GM12891 (cell line): ENCODE measurements around the gene HSD17B12.

Source experiments
- DNase-seq: peaks from one replicate; pipeline ENCODE4 v3.0.0; 2011; ENCODE audit warnings: low spot score; ENCODE audit not compliant: insufficient read length
- FAIRE-seq: peaks from 2 replicates; lab custom pipeline; 2011; peaks lifted over from hg19 to GRCh38; lab: Jason Lieb, UNC
- PAX5 ChIP-seq: IDR thresholded peaks from 2 replicates; pipeline ENCODE4 v1.6.1; 2011; ENCODE audit warnings: low read length, moderate library complexity, mild to moderate bottlenecking; ENCODE audit not compliant: insufficient read depth, severe bottlenecking
- POLR2A ChIP-seq: IDR thresholded peaks from 2 replicates; pipeline ENCODE4 v1.6.1; 2011; ENCODE audit warnings: low read depth, low read length, control low read depth
- POLR2AphosphoS5 ChIP-seq: IDR thresholded peaks from 2 replicates; pipeline ENCODE4 v1.6.1; 2011; ENCODE audit warnings: low read depth, low read length, control low read depth
- POU2F2 ChIP-seq: IDR thresholded peaks from 2 replicates; pipeline ENCODE4 v1.6.1; 2011; ENCODE audit warnings: low read depth, mild to moderate bottlenecking, control low read depth, low read length, moderate library complexity
- SPI1 ChIP-seq: IDR thresholded peaks from 2 replicates; pipeline ENCODE4 v1.6.1; 2011; ENCODE audit warnings: low read depth, low read length, control low read depth
- TAF1 ChIP-seq: IDR thresholded peaks from 2 replicates; pipeline ENCODE4 v1.6.1; 2011; ENCODE audit warnings: low read depth, low read length, control low read depth

The HSD17B12 gene

DNA sequence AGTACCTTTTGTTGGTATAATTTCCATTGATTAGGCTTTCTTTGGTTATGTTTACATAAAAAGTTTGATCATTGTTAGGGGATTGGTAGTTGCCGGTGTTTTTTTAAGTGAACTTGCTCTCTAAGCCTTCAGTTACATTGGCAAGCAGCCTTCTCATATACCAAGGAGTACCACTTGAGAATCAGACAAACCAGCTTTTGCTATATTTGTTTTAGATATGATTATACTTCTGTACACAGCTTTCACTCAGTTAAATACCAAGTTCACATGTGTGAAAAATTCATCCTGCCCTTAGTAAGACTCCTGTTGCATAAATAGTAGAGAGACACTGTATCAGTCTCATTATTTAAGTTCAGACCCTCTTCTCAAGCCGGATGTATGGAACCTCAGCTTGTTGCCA is 222.5 kb downstream of the HSD17B12 start:
- no peak for FAIRE-seq
- no peak for DNase-seq
- TF ChIP-seq POLR2A: no peak
- no peak for TF ChIP-seq POLR2AphosphoS5
- TF ChIP-seq POU2F2: no peak
- no peak for TF ChIP-seq SPI1
- TF ChIP-seq PAX5: no peak
- TF ChIP-seq TAF1: no peak

DNA sequence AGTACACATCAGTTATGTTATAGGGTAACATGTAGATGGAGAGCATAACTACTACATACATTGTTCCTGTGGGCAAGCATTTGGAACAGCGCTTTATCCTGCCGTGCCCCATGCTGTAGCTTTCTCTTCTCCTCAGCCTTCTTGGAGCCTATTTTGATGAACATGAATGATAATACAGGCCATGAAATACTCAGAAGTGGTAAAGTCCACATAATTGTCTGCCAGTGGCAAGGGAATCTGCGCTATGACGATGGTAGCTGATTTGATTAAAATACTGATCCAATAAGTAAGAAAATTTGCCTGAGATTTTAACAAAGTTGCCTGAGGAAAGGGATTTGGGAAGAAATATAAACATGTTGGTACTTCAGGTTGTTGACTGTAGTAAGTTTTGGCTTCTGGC is 223.4 kb downstream of the HSD17B12 start:
- DNase-seq (no peak), FAIRE-seq (no peak)
- TF ChIP-seq POLR2AphosphoS5 (no peak), TAF1 (no peak), PAX5 (no peak), POLR2A (no peak), POU2F2 (no peak), SPI1 (no peak)

DNA sequence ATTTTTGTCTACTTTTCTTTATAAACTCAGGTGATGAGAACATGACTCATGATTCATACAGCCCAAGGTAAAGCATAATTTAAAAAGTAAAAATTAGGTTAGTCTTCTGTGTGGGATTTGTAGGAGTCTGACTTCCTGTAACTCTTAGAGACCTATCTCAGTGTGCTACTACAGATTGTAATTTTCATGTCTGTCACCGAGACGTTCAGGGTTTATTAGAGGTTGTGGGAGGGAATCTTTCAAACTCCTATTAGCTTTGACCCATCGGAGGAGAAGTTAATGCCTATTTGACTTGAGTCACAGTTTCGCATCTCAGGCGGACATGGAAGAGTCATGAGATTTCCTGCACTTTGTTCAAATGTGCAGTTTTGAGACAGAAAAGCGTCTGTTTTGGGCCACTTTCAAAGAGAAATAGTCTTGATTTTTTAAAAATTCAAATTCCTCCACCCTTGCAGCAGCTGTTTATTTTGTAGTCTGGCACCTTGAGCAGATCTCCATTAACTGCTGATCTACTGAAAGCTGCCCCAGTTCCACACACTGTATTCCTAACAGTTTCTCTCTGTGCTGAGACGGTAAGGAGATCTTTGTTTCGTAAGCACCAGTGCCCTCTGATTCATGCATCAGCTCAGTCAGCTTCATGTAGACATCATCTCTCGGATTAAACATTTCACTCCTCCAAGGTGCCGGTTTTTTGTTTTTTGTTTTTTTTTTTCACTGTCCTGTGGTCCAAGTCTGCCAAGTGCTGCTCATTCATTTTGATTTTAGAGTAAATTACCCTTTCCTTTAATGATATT is 224.4 kb downstream of the HSD17B12 start:
- FAIRE-seq: no peak
- TF ChIP-seq POLR2AphosphoS5: no peak
- no peak for TF ChIP-seq POU2F2
- TF ChIP-seq PAX5: no peak
- TF ChIP-seq POLR2A: no peak
- no peak for TF ChIP-seq TAF1
- no peak for TF ChIP-seq SPI1
- DNase-seq: no peak

DNA sequence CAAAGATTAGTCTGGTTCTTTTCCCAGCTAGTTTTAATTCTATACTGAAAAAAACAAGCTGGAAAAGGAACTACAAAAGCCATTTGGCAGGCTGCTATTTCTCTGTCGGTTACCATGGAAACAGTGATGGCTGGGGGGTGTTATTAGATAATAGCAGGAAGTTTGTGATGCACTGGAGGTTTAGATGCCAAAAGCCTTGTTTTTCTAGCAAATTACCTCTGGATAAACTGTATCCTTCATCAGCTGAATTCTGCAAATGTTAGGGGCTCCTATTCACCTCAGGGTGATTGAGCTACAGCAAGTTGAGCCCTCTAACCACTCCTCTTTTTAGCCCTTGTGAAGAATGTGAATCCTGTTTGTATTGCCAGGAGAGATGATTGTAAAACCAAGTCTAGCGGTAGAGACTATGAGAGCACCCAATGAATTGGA is 225.3 kb downstream of the HSD17B12 start:
- no peak for DNase-seq
- no peak for FAIRE-seq
- TF ChIP-seq SPI1 (no peak), POLR2A (no peak), POLR2AphosphoS5 (no peak), POU2F2 (no peak), PAX5 (no peak), TAF1 (no peak)
